SKM-1 (cell line): ENCODE results near the gene CNTNAP2.
"Not testable (repeated sequence)": the region's sequence is repeated elsewhere in the genome, so short reads cannot be mapped to it uniquely, and the experiment has no call there.

Experiments
- DNase-seq: peaks from one replicate; lab custom pipeline; 2025; ENCODE audit not compliant: unreplicated experiment; lab: John Stamatoyannopoulos, UW

CNTNAP2 gene

GRCh38 chr7:148264933-148265557 lies 2148.4 kb downstream of the CNTNAP2 start:
- DNase-seq = no peak

- DNase-seq = no peak
Observed at GRCh38 chr7:148265896-148266295, 2149.3 kb downstream of the CNTNAP2 start.

- DNase-seq = no peak
Observed at GRCh38 chr7:148266795-148267194, 2150.2 kb downstream of the CNTNAP2 start.

- DNase-seq = no peak
Observed at GRCh38 chr7:148270576-148270975, 2154.0 kb downstream of the CNTNAP2 start.

- no peak for DNase-seq
Observed at GRCh38 chr7:148274118-148274517, 2157.5 kb downstream of the CNTNAP2 start.

- DNase-seq = no peak
Observed at GRCh38 chr7:148275359-148275890, 2158.8 kb downstream of the CNTNAP2 start.

GRCh38 chr7:148276314-148277041 lies 2159.9 kb downstream of the CNTNAP2 start:
- DNase-seq = no peak

- DNase-seq = no peak
Observed at GRCh38 chr7:148277042-148277660, 2160.6 kb downstream of the CNTNAP2 start.

GRCh38 chr7:148286150-148286549 lies 2169.5 kb downstream of the CNTNAP2 start:
- no peak for DNase-seq

- DNase-seq = no peak
Observed at GRCh38 chr7:148287538-148287937, 2170.9 kb downstream of the CNTNAP2 start.

- no peak for DNase-seq
Observed at GRCh38 chr7:148288592-148289151, 2172.1 kb downstream of the CNTNAP2 start.

GRCh38 chr7:148289630-148290029 lies 2173.0 kb downstream of the CNTNAP2 start:
- DNase-seq = no peak

- no peak for DNase-seq
Observed at GRCh38 chr7:148290538-148290937, 2173.9 kb downstream of the CNTNAP2 start.

- DNase-seq = no peak
Observed at GRCh38 chr7:148291799-148292198, 2175.2 kb downstream of the CNTNAP2 start.

GRCh38 chr7:148296994-148297644 lies 2180.5 kb downstream of the CNTNAP2 start:
- no peak for DNase-seq

GRCh38 chr7:148298768-148299167 lies 2182.2 kb downstream of the CNTNAP2 start:
- DNase-seq = not testable (repeated sequence)

- no peak for DNase-seq
Observed at GRCh38 chr7:148299350-148300276, 2183.0 kb downstream of the CNTNAP2 start.

GRCh38 chr7:148302436-148302835 lies 2185.8 kb downstream of the CNTNAP2 start:
- not testable (repeated sequence) for DNase-seq

- DNase-seq = no peak
Observed at GRCh38 chr7:148303295-148304082, 2186.9 kb downstream of the CNTNAP2 start.

- DNase-seq = no peak
Observed at GRCh38 chr7:148304083-148304335, 2187.4 kb downstream of the CNTNAP2 start.
